Amniotic epithelial cell (primary cell): ENCODE results near the gene WNT5A.

ENCODE experiments used
- DNase-seq: peaks from one replicate; pipeline ENCODE4 v3.0.0-alpha.2; 2010; ENCODE audit warnings: low read depth

WNT5A gene

GRCh38 chr3:55446850-55447249, 40.3 kb downstream of the WNT5A start:
- DNase-seq = no peak

- no peak for DNase-seq
Observed at GRCh38 chr3:55445551-55445950, 41.6 kb downstream of the WNT5A start.

GRCh38 chr3:55443346-55443745, 43.8 kb downstream of the WNT5A start:
- DNase-seq = no peak

GRCh38 chr3:55442861-55443260, 44.2 kb downstream of the WNT5A start:
- DNase-seq = no peak

GRCh38 chr3:55441499-55441898, 45.6 kb downstream of the WNT5A start:
- no peak for DNase-seq

- DNase-seq = peak; percentile 69
Observed at GRCh38 chr3:55440104-55440708, 46.9 kb downstream of the WNT5A start.

- no peak for DNase-seq
Observed at GRCh38 chr3:55439657-55440056, 47.4 kb downstream of the WNT5A start.

- no peak for DNase-seq
Observed at GRCh38 chr3:55436644-55437043, 50.5 kb downstream of the WNT5A start.

GRCh38 chr3:55435491-55435890, 51.6 kb downstream of the WNT5A start:
- no peak for DNase-seq

- DNase-seq = peak; percentile 52
Observed at GRCh38 chr3:55434789-55435188, 52.3 kb downstream of the WNT5A start.

- no peak for DNase-seq
Observed at GRCh38 chr3:55431041-55431440, 56.1 kb downstream of the WNT5A start.

- DNase-seq = no peak
Observed at GRCh38 chr3:55427739-55428138, 59.4 kb downstream of the WNT5A start.

- no peak for DNase-seq
Observed at GRCh38 chr3:55426486-55426885, 60.6 kb downstream of the WNT5A start.

- DNase-seq = no peak
Observed at GRCh38 chr3:55423782-55424181, 63.3 kb downstream of the WNT5A start.

- DNase-seq = no peak
Observed at GRCh38 chr3:55417211-55417610, 69.9 kb downstream of the WNT5A start.

- peak; percentile 58 for DNase-seq
Observed at GRCh38 chr3:55416331-55416821, 70.7 kb downstream of the WNT5A start.
